NB4 (cell line): ENCODE measurements around the gene HSPA12A.

Experiments used
- DNase-seq: peaks from one replicate; pipeline ENCODE4 v3.0.0; 2010; ENCODE audit warnings: low read depth
- H3K4me3 ChIP-seq: one replicate; pipeline ENCODE4 v1.5.1; 2011; ENCODE audit warnings: mild to moderate bottlenecking, low read depth, low read length, moderate library complexity
- CTCF ChIP-seq: IDR thresholded peaks from one replicate; pipeline ENCODE4 v1.5.1; 2012; ENCODE audit warnings: low read depth, low read length
- MAX ChIP-seq: IDR thresholded peaks from 2 replicates; pipeline ENCODE4 v1.6.1; 2011; ENCODE audit warnings: low read depth, low read length
- MYC ChIP-seq: IDR thresholded peaks from 2 replicates; pipeline ENCODE4 v1.6.1; 2011; ENCODE audit warnings: low read depth, low read length
- POLR2A ChIP-seq: IDR thresholded peaks from 2 replicates; pipeline ENCODE4 v1.6.1; 2011; ENCODE audit warnings: mild to moderate bottlenecking; ENCODE audit not compliant: insufficient read length; ENCODE audit errors: extremely low read depth

Gene HSPA12A

GRCh38 chr10:116634126-116634975 is 108.0 kb downstream of the HSPA12A start:
- DNase-seq: no peak
- TF ChIP-seq CTCF (no peak), POLR2A (no peak), MYC (no peak), MAX (no peak)
- H3K4me3 ChIP-seq: no peak overlapping the region

- H3K4me3 ChIP-seq: no peak overlapping the region
- no peak for DNase-seq
- TF ChIP-seq MAX (no peak), POLR2A (no peak), MYC (no peak), CTCF (no peak)
Measured at GRCh38 chr10:116633216-116633600, 109.2 kb downstream of the HSPA12A start.

GRCh38 chr10:116632596-116633215 is 109.7 kb downstream of the HSPA12A start:
- H3K4me3 ChIP-seq: no peak overlapping the region
- no peak for DNase-seq
- TF ChIP-seq POLR2A: no peak
- no peak for TF ChIP-seq CTCF
- no peak for TF ChIP-seq MYC
- TF ChIP-seq MAX: no peak

- H3K4me3 ChIP-seq: no peak overlapping the region
- TF ChIP-seq MYC (no peak), POLR2A (no peak), CTCF (no peak), MAX (no peak)
- no peak for DNase-seq
Measured at GRCh38 chr10:116631871-116632295, 110.5 kb downstream of the HSPA12A start.

- H3K4me3 ChIP-seq: no peak overlapping the region
- TF ChIP-seq MAX (no peak), CTCF (no peak)
- DNase-seq: no peak
Measured at GRCh38 chr10:116630020-116630419, 112.3 kb downstream of the HSPA12A start.
